Measurements from ENCODE around the gene PRSS1. TPM values are rescaled to one million over a fixed set of nuclear protein-coding genes. Genes with fewer than 3 reads are reported as not detected.
"Not testable (repeated sequence)": the region's sequence is repeated elsewhere in the genome, so short reads cannot be mapped to it uniquely, and the experiment has no call there.

The PRSS1 gene
- polyA plus RNA-seq, 1 donor, result not detected

GRCh38 chr7:142773230-142773629, 24.0 kb downstream of the PRSS1 start:
- DNase-seq (ENCODE audit: low read depth), result no peak

GRCh38 chr7:142773937-142774744, 24.9 kb downstream of the PRSS1 start:
- no peak for DNase-seq (ENCODE audit: low read depth)

GRCh38 chr7:142774826-142775225, 25.6 kb downstream of the PRSS1 start:
- DNase-seq (ENCODE audit: low read depth), result no peak

- DNase-seq (ENCODE audit: low read depth), result not testable (repeated sequence)
Measured at GRCh38 chr7:142775351-142776115, 26.3 kb downstream of the PRSS1 start.

GRCh38 chr7:142776206-142776844, 27.1 kb downstream of the PRSS1 start:
- no peak for DNase-seq (ENCODE audit: low read depth)

GRCh38 chr7:142776845-142777225, 27.6 kb downstream of the PRSS1 start:
- DNase-seq (ENCODE audit: low read depth), result not testable (repeated sequence)

GRCh38 chr7:142777318-142777717, 28.0 kb downstream of the PRSS1 start:
- no peak for DNase-seq (ENCODE audit: low read depth)

- DNase-seq (ENCODE audit: low read depth), result peak; percentile 60
Measured at GRCh38 chr7:142782922-142783900, 33.9 kb downstream of the PRSS1 start.

- no peak for DNase-seq (ENCODE audit: low read depth)
Measured at GRCh38 chr7:142784096-142784495, 34.8 kb downstream of the PRSS1 start.

- no peak for DNase-seq (ENCODE audit: low read depth)
Measured at GRCh38 chr7:142784716-142785115, 35.4 kb downstream of the PRSS1 start.

GRCh38 chr7:142785841-142786250, 36.6 kb downstream of the PRSS1 start:
- DNase-seq (ENCODE audit: low read depth), result no peak

GRCh38 chr7:142787034-142787768, 37.9 kb downstream of the PRSS1 start:
- DNase-seq (ENCODE audit: low read depth), result no peak

- DNase-seq (ENCODE audit: low read depth), result no peak
Measured at GRCh38 chr7:142787783-142788182, 38.5 kb downstream of the PRSS1 start.

- DNase-seq (ENCODE audit: low read depth), result no peak
Measured at GRCh38 chr7:142788303-142789289, 39.3 kb downstream of the PRSS1 start.

- DNase-seq (ENCODE audit: low read depth), result no peak
Measured at GRCh38 chr7:142789441-142789840, 40.2 kb downstream of the PRSS1 start.

GRCh38 chr7:142790056-142790455, 40.8 kb downstream of the PRSS1 start:
- no peak for DNase-seq (ENCODE audit: low read depth)

GRCh38 chr7:142790555-142790954, 41.3 kb downstream of the PRSS1 start:
- no peak for DNase-seq (ENCODE audit: low read depth)

GRCh38 chr7:142791502-142791901, 42.2 kb downstream of the PRSS1 start:
- DNase-seq (ENCODE audit: low read depth), result no peak

- no peak for DNase-seq (ENCODE audit: low read depth)
Measured at GRCh38 chr7:142792129-142792528, 42.9 kb downstream of the PRSS1 start.
